ENCODE data around the gene ANO1.

ANO1 gene

GRCh38 chr11:70233962-70234361 is 155.8 kb downstream of the ANO1 start:
- Histone ChIP-seq H3K4me2 (no peak overlapping the region), H3K4me1 (peaks cover 9% of the 10 kb centered on the region), H3K9me3 (no peaks in the 10 kb centered on the region), H4K20me1 (no peaks in the 10 kb centered on the region), H3K36me3 (no peaks in the 10 kb centered on the region), H3K27ac (no peak overlapping the region), H3K27me3 (no peaks in the 10 kb centered on the region), H3K9ac (no peak overlapping the region), H3K4me3 (no peak overlapping the region)
- TF ChIP-seq Cebpa-rat (IDR thresholded peaks at IDR 0.05) = no peak
